GM19397 (cell line): Measurements from ENCODE around the gene ILF3.
A peak's percentile ranks its signal among the peaks of the same experiment; 100 is the strongest.

Experiments
- ATAC-seq: cut with Tn5 transposase; IDR thresholded peaks from one replicate; pipeline ENCODE4 v1.9.1; 2021; ENCODE audit warnings: mild to moderate bottlenecking, moderate library complexity; ENCODE audit not compliant: unreplicated experiment

The ILF3 gene

GRCh38 chr19:10653732-10654609, at the start of gene ILF3:
TSS of gene ILF3 (plus strand) at chr19:10654346. CDS start at chr19:10670606, 16,260 bp downstream.
- ATAC-seq = peak; percentile 74

GRCh38 chr19:10604460-10604980, 49.6 kb upstream of the ILF3 start:
- ATAC-seq = no peak

GRCh38 chr19:10611907-10612306, 42.2 kb upstream of the ILF3 start:
- ATAC-seq = no peak

GRCh38 chr19:10612499-10613119, 41.5 kb upstream of the ILF3 start:
- no peak for ATAC-seq

- no peak for ATAC-seq
Measured at GRCh38 chr19:10615429-10616023, 38.6 kb upstream of the ILF3 start.

- ATAC-seq = no peak
Measured at GRCh38 chr19:10617409-10618121, 36.6 kb upstream of the ILF3 start.

GRCh38 chr19:10618846-10619245, 35.3 kb upstream of the ILF3 start:
- no peak for ATAC-seq

GRCh38 chr19:10620786-10621185, 33.4 kb upstream of the ILF3 start:
- ATAC-seq = no peak

- ATAC-seq = no peak
Measured at GRCh38 chr19:10621966-10622365, 32.2 kb upstream of the ILF3 start.

- ATAC-seq = no peak
Measured at GRCh38 chr19:10624585-10624984, 29.6 kb upstream of the ILF3 start.

- no peak for ATAC-seq
Measured at GRCh38 chr19:10625003-10625761, 29.0 kb upstream of the ILF3 start, which contains the start of gene SLC44A2. TSS of gene SLC44A2 (plus strand) at chr19:10625553. CDS start at chr19:10625634, 81 bp downstream.

GRCh38 chr19:10625762-10626138, 28.4 kb upstream of the ILF3 start:
- ATAC-seq = no peak

GRCh38 chr19:10631874-10632273, 22.3 kb upstream of the ILF3 start:
- ATAC-seq = no peak

GRCh38 chr19:10634430-10634829, 19.7 kb upstream of the ILF3 start:
- no peak for ATAC-seq

- no peak for ATAC-seq
Measured at GRCh38 chr19:10634963-10635362, 19.2 kb upstream of the ILF3 start.

GRCh38 chr19:10636304-10636972, 17.7 kb upstream of the ILF3 start:
- no peak for ATAC-seq

- no peak for ATAC-seq
Measured at GRCh38 chr19:10637894-10638293, 16.3 kb upstream of the ILF3 start.

GRCh38 chr19:10639836-10640235, 14.3 kb upstream of the ILF3 start:
- no peak for ATAC-seq

- ATAC-seq = no peak
Measured at GRCh38 chr19:10640361-10640760, 13.8 kb upstream of the ILF3 start.

- ATAC-seq = no peak
Measured at GRCh38 chr19:10641248-10641647, 12.9 kb upstream of the ILF3 start.
